HG03469 (cell line): ENCODE results near the gene SNCB.

Experiments used
- ATAC-seq: cut with Tn5 transposase; IDR thresholded peaks from one replicate; pipeline ENCODE4 v1.9.1; 2021; ENCODE audit warnings: mild to moderate bottlenecking, moderate library complexity, moderate number of reproducible peaks; ENCODE audit not compliant: unreplicated experiment

Gene SNCB

GRCh38 chr5:176646049-176646706, 15.8 kb upstream of the SNCB start:
- ATAC-seq: no peak

GRCh38 chr5:176644878-176645670, 14.7 kb upstream of the SNCB start:
- no peak for ATAC-seq

GRCh38 chr5:176644294-176644693, 14.0 kb upstream of the SNCB start:
- ATAC-seq: no peak

DNA sequence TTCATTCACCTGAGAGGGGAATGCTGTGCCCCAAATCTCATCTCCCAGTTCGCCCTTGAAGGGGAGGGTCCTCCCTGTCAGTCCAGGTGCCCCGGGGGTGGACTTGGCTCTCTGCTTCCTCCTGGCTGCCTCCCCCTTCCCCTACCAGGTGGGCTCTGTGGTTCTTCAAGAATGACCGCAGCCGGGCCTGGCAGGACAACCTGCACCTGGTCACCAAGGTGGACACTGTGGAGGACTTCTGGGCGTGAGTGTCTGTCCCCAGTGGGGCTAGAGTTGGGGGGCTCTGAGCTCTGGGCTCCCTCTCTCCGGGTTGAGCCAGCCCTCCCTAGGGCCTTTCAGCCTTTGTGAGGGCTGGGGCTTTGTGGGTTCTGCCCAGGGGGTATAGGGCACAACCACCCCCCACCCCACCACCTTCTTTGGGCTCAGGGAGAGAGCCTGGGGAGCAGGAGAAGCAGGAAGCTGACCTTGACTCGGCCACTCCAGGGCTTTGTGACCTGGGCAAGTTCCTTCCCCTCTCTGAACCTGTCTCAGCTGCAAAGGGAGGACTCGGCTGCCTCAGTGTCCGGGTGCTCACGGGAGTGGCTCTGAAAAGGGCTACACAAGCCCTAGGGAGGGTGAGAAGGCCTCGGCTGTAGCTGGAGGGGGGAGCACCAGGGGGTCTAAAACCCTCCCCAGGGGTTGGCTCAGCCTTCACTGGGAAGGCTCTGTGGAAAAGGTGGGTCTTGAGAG, 13.3 kb upstream of the SNCB start:
- no peak for ATAC-seq

DNA sequence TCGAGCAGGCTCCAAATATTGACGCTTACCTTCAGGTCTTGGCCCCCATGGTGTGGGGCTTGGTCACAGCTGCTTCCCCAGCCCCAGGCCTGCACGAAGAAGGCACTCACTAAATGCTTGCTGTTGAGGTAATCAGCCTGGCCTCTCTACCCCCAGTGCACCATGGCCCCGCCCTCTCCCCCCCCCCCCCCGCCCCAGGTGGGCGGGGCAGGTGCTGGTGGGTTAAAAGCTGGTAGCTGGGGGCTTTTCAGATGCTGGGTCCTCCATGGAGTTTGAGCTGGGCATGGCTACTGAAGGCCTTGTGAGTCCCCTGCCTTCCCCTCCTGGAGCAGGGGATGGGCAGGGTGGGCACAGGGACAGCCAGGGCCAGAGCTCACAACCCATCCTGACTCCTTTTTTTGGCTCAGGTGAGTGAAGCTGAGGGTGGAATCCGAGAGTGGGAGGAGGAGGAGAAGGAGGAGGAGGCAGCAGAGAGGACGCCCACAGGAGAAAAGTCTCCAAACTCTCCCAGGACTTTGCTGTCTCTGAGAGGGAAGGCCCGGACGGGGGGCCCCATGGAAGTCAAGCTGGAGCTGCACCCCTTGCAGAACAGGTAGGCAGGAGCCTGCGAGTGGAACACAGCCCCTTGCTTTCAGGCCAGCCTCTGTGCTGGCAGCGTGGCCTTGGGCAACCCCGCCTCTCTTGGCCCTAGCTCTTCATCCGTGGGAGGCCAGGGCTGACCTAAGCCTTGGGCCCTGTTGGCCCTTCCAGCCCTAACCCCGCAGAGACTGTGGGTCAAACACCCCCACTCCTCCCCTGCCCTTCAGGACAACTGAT, 12.5 kb upstream of the SNCB start:
- ATAC-seq: no peak

DNA sequence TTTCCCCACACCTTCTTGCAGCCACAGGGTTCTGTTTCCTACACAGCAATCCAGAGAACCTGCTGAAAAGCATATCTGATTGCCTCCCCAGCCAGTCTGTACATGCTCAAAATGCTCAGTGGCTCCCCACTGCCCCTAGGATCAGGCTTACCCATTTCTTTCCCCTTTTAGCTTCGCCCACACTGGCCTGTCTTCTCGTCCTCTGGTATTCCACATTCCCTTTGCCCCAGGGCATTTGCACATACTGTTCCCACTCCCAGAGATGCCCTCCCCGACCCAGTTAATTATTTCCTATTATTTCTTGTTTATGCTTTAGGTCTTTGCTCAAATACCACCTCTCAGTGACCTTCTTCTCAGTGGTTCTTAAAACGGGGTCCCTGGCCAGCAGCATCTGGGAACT, 10.3 kb upstream of the SNCB start:
- ATAC-seq: no peak

DNA sequence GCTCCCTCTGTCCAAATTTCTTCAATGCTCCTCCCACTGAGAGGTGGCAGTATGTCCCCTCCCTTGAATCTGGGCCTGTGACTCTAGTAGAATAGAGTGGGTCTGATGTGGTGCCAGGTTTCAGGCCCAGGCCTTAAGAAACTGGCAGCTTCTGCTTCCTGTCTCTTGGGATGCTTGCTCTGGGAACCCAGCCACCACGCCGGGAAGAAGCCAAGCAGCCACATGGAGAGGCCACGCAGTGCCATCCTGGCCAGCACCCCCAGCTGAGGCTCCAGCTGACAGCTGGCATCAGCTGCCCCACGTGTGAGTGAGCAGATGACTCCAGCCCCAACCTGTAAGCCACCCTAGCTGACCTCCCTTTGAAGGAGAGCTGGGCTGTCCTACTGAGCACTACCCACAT, 9.6 kb upstream of the SNCB start:
- no peak for ATAC-seq

DNA sequence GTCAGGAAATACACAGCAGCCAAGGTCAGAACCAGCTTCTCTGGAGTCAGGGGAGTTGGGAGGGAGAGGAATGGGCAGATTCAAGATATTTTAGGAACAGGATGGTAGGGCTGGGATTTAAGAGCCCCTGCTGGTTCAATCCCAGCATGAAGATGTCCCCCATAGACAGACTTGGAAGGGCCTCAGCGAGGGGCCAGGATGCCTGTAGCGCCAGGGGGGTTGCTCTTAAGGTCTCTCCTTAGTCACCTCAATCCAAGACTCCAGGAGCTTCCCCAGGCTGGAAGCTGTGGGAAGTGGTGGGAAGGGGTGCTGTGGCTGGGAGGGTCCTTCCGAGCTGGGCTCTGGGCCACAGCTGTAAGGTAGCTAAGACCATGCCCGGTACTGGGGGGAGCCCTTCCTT, 8.9 kb upstream of the SNCB start:
- no peak for ATAC-seq

GRCh38 chr5:176638437-176638836, 8.1 kb upstream of the SNCB start:
- no peak for ATAC-seq

- ATAC-seq: no peak
These were observed 7.2 kb upstream of the SNCB start for GRCh38 chr5:176637556-176637955.

- no peak for ATAC-seq
These were observed 6.1 kb upstream of the SNCB start for GRCh38 chr5:176636426-176636825.

DNA sequence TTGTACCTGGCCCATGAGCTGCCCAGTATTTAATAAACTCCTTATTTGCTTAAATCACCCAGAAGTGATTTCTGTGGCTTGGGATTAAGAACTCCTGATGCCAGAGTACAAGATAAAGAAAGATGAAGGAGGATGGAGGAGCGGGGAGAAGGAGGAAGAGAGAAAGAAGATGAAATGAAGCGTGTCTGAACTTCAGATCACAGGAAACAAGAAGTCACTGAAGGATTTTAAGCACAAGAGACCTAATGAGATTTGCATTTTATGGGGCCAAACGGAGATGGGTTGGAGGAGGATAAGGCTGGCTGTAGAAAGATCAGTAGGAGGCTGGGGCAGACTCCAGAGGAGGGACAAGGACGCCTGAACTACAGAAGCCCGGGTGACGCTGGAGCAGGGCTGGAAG, 3.3 kb upstream of the SNCB start:
- ATAC-seq: no peak

- no peak for ATAC-seq
These were observed 2.4 kb upstream of the SNCB start for GRCh38 chr5:176632745-176633144.

DNA sequence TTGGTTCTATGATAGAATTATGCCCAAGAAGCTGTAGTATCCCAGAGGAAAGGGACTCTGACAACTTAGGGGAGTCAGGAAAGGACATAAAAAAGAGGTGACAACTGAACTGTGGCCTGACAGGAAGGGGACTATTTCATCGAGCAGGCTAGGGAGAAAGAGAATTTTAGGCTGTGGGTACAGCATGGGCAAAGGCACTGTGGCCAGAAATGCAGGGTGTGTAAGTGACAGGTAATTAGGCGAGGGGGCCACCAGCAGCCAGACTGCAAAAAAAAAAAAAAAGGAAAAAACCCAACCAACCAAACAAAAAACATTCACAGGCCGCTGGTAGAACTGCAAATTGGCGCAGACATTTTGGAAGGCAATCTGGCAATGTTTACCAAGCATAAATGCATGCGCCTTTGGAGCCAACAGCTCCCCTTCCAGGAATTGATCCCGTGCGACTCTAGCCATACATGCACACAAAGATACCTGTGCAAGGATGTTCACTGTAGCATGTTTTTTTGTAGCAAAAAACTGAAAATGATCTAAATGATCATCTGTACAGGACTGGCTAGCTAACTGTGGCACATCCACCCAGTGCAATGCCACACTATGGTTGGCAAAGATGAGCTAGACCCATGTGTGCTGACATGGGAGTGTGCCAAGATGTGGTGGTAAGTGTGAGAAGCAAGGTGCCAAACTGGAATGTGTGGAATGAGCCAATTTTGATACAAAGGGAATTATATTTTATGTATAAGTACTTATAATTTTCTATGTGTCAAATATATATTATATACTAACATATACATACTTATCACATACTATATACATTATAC, 1.3 kb upstream of the SNCB start:
- no peak for ATAC-seq

DNA sequence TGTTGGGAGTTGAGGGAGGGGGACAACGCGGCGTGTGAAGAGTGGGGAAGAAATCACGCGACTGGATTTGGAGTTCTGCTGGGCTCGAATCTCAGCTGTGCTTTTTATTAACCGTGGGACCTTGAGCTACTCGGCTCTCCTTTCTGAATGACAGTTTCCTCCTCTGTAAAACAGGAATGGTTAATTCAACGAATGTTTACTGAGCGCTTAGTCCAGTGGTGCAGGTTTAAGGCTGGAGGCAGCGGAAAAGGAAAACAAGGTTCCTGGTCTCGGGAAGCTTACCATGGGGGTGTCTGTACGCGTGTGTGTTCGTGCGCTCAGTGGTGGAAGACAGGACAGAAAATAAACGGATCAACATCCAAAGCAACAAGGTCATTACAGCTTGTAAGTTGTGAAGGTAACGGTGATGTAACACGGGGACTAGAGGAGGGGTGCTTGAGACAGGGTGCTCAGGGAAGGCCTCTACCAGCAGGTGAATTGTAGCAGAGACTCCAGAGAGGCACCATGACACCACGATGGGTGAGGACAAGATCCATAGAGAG, 418 bp upstream of the SNCB start:
- no peak for ATAC-seq

DNA sequence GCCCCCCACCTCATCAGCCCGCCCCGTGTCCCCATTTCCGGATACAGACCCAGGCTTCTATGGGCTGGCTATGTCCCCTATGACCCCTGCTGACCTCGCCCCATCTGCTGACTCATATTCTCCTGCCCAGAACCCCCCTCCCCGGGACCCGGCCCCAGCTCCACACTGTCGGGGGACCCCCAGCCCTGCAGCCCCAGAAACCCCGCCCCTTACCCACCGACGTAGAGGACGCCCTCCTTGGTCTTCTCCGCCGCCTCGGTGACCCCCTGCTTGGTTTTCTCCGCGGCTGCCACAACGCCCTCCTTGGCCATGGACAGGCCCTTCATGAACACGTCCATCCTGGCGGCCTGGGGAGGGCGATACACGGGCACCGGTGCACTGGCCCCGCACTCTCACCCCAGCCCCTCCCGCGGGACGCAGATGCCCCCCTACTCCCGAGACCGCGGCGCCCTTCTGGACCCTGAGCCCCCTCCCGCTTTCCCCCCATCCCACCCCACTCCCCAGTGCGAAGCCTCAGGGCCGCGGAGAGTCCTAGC, 949 bp downstream of the SNCB start:
- no peak for ATAC-seq

GRCh38 chr5:176628406-176629228, 1.7 kb downstream of the SNCB start:
- no peak for ATAC-seq

DNA sequence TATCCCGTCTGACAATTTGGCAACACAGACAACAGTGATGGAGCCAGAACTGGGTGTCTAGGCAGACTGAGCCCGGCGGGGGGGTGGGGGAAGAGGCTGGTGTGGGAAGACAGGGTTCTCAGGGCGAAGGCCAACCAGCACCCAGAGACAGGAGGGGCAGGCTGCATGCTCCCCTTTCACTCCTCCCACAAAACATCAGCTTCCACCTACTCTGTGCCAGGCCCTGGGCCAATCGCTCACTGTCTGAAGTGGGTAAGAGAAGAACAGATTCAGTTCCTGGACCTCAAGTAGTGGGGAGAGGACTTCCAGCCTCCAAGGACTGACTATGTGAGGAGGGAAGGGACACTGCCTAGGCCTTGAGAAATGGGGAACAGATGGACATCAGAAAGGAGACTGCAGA, 2.8 kb downstream of the SNCB start:
- no peak for ATAC-seq

DNA sequence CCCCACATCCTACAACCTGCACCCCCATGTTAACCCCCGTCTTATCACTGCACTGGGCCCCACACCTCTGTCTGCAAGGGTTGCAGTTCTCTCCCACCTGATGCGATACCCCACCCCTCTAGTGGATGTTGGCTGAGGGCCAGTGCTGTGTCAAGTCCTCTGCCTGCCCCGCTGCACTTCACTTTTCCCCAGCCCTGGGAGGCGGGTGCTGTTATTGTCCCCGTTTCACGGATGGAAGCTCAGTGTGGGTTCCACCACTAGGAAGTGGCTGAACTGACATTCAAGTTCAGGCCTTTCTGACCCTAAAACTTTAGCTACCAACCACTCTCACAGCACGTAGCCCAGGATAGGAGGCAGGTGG, 3.5 kb downstream of the SNCB start:
- ATAC-seq: no peak
